HCT116 (cell line): ENCODE results near the gene CD3E. TPM values are rescaled to one million over a fixed set of nuclear protein-coding genes. Genes with fewer than 3 reads are reported as not detected.

ENCODE experiments used
- ATAC-seq: fragments of 200-7000 bp; cut with Tn5 transposase; 2 replicates; pipeline ENCODE4 v1.9.1; 2020; ENCODE audit warnings: mild to moderate bottlenecking, moderate library complexity
- BruUV-seq: library from RNA; stranded (reverse); fragments of 400-500 nt; replicated peaks from 2 replicates; lab custom pipeline; 2021; lab: Mats Ljungman, UMichigan
- CTCF ChIA-PET: fragments of 300-600 bp; sonication (Branson Sonifier 250); formaldehyde crosslinking; loops from one replicate; lab custom pipeline; 2021; ENCODE audit warnings: antibody characterized with exemption; lab: Charles Lee
- POLR2A ChIA-PET: fragments of 300-600, 350-600 bp; sonication (Branson Sonifier 250); formaldehyde crosslinking; loops from one replicate; lab custom pipeline; 2021; ENCODE audit warnings: antibody characterized with exemption; lab: Charles Lee
- RAD21 ChIA-PET, 2 experiments: fragments of 300-600 bp; sonication (Branson Sonifier 250); formaldehyde crosslinking; loops; one replicate each; lab custom pipeline; 2023; ENCODE audit warnings: low total read pairs in 2 of 2; ENCODE audit not compliant: uncharacterized antibody in 2 of 2, unreplicated experiment in 2 of 2, low non-redundant PET in 1 of 2; lab: Charles Lee
- DNase-seq: peaks from one replicate; pipeline ENCODE4 v3.0.0-alpha.2; 2010; ENCODE audit warnings: low read depth, low spot score
- H2AFZ ChIP-seq: fragments of 200-600 bp; shearing (Covaris generic), sonication (generic); 2 replicates; pipeline ENCODE4 v1.6.1; 2017; ENCODE audit warnings: low read depth, mixed run types, mixed read lengths, antibody characterized with exemption, low read length; ENCODE audit not compliant: poor library complexity, severe bottlenecking
- H3K27ac ChIP-seq: 2 replicates; pipeline ENCODE4 v1.5.1; 2012; ENCODE audit warnings: low read depth, low read length
- H3K27me3 ChIP-seq: fragments of 200-600 bp; sonication (generic); 2 replicates; pipeline ENCODE4 v1.6.1; 2016; ENCODE audit warnings: mixed run types, low read length, mixed read lengths; ENCODE audit not compliant: insufficient read depth
- H3K36me3 ChIP-seq, 2 experiments: fragments of 200-500 bp in 1 of 2; fragments of 200-600 bp in 1 of 2; sonication (Bioruptor generic) in 1 of 2; sonication (generic) in 1 of 2; 2 replicates each; pipeline versions ENCODE4 v1.5.1 to v1.6.1; 2014 to 2016; ENCODE audit warnings: low read length in 2 of 2, inconsistent platforms in 1 of 2, mixed read lengths in 1 of 2, mixed run types in 1 of 2; ENCODE audit not compliant: insufficient read depth in 2 of 2, control insufficient read depth in 1 of 2
- H3K4me1 ChIP-seq, 2 experiments: fragments of 200-600 bp in 1 of 2; sonication (generic) in 1 of 2; 2 replicates each; pipeline versions ENCODE4 v1.5.1 to v1.6.1; 2012 to 2017; ENCODE audit warnings: low read length in 2 of 2, inconsistent platforms in 1 of 2, mild to moderate bottlenecking in 1 of 2, mixed read lengths in 1 of 2, mixed run types in 1 of 2, moderate library complexity in 1 of 2; ENCODE audit not compliant: insufficient read depth in 2 of 2, control insufficient read depth in 1 of 2
- H3K4me2 ChIP-seq: fragments of 200-600 bp; sonication (generic); 2 replicates; pipeline ENCODE4 v1.6.1; 2017; ENCODE audit warnings: mixed run types, low read length, mixed read lengths
- H3K4me3 ChIP-seq, 2 experiments: fragments of 200-600 bp in 1 of 2; sonication (generic) in 1 of 2; replicated peaks in 1 of 2; 2 replicates each; pipeline ENCODE4 v1.5.1; 2011 to 2016; ENCODE audit warnings: low read length in 2 of 2, control low read depth in 1 of 2, low read depth in 1 of 2, mild to moderate bottlenecking in 1 of 2, mixed read lengths in 1 of 2, mixed run types in 1 of 2
- H3K79me2 ChIP-seq: fragments of 200-600 bp; sonication (generic); 2 replicates; pipeline ENCODE4 v1.6.1; 2017; ENCODE audit warnings: mild to moderate bottlenecking, mixed run types, low read length, moderate library complexity, mixed read lengths; ENCODE audit not compliant: insufficient read depth
- H3K9ac ChIP-seq: fragments of 200-600 bp; sonication (generic); 2 replicates; pipeline ENCODE4 v1.6.1; 2016; ENCODE audit warnings: low read length, mixed read lengths
- H3K9me2 ChIP-seq: fragments of 200-600 bp; sonication (generic), shearing (Covaris generic); 2 replicates; pipeline ENCODE4 v1.6.1; 2017; ENCODE audit warnings: mixed run types, mild to moderate bottlenecking, moderate library complexity; ENCODE audit not compliant: insufficient read depth
- H3K9me3 ChIP-seq, 2 experiments: fragments of 200-500 bp in 1 of 2; fragments of 200-600 bp in 1 of 2; sonication (Bioruptor generic) in 1 of 2; sonication (generic) in 1 of 2; 2 replicates each; pipeline ENCODE4 v1.6.1; 2014 to 2017; ENCODE audit warnings: low read length in 2 of 2, mixed read lengths in 2 of 2, inconsistent platforms in 1 of 2, low read depth in 1 of 2, mild to moderate bottlenecking in 1 of 2, mixed run types in 1 of 2, moderate library complexity in 1 of 2; ENCODE audit not compliant: control insufficient read depth in 1 of 2, insufficient read depth in 1 of 2
- H4K20me1 ChIP-seq: fragments of 200-600 bp; sonication (generic), shearing (Covaris generic); 2 replicates; pipeline ENCODE4 v1.6.1; 2017; ENCODE audit warnings: mixed run types, mild to moderate bottlenecking, moderate library complexity; ENCODE audit not compliant: insufficient read depth
- CBX3 ChIP-seq: IDR thresholded peaks from 2 replicates; pipeline ENCODE4 v1.6.1; 2012; ENCODE audit warnings: low read depth
- EGR1 ChIP-seq: IDR thresholded peaks from 2 replicates; pipeline ENCODE4 v1.6.1; 2012; ENCODE audit warnings: low read depth
- EZH2 ChIP-seq: fragments of 200-600 bp; sonication (generic); IDR thresholded peaks from 2 replicates; pipeline ENCODE4 v1.6.1; 2017; ENCODE audit warnings: antibody characterized with exemption, mixed run types
- FOSL1 ChIP-seq: IDR thresholded peaks from 2 replicates; pipeline ENCODE4 v1.6.1; 2012; ENCODE audit warnings: low read depth
- POLR2A ChIP-seq: IDR thresholded peaks from 2 replicates; pipeline ENCODE4 v1.7.0; 2011; ENCODE audit warnings: borderline replicate concordance; ENCODE audit not compliant: insufficient read depth, insufficient read length; ENCODE audit errors: extremely low read depth
- POLR2AphosphoS5 ChIP-seq: IDR thresholded peaks from 2 replicates; pipeline ENCODE4 v1.6.1; 2011; ENCODE audit warnings: mild to moderate bottlenecking, low read depth, low read length, moderate library complexity
- SIN3A ChIP-seq: IDR thresholded peaks from 2 replicates; pipeline ENCODE4 v1.6.1; 2012; ENCODE audit warnings: low read depth
- TCF7L2 ChIP-seq: IDR thresholded peaks from 2 replicates; pipeline ENCODE4 v1.7.0; 2011; ENCODE audit warnings: borderline replicate concordance, inconsistent platforms; ENCODE audit not compliant: insufficient read depth, insufficient read length; ENCODE audit errors: extremely low read depth
- ZFX ChIP-seq: fragments of 450-650 bp; IDR thresholded peaks from 2 replicates; pipeline ENCODE4 v1.6.1; 2017
- intact Hi-C: fragments of 100-400 bp; cut with micrococcal nuclease; formaldehyde crosslinking; loops from 2 replicates; pipeline ENCODE4 v1.10.0; 2022
- total RNA-seq: library from RNA; stranded (reverse); gene quantifications from one replicate; pipeline ENCODE4 v1.2.1, GENCODE V29; 2021; ENCODE audit not compliant: unreplicated experiment
- TF ChIP-seq, protein P1 (sequence below), 3 experiments: fragments of 200-600 bp in 1 of 3; sonication (generic) in 1 of 3; IDR thresholded peaks in 2 of 3; conservative IDR thresholded peaks in 1 of 3; 2 replicates each; pipeline ENCODE4 v1.5.1; 2012 to 2017; ENCODE audit warnings: low read depth in 2 of 3, low read length in 2 of 3, antibody characterized with exemption in 1 of 3, borderline replicate concordance in 1 of 3, control low read depth in 1 of 3, mild to moderate bottlenecking in 1 of 3, mixed read lengths in 1 of 3, mixed run types in 1 of 3, moderate library complexity in 1 of 3; ENCODE audit not compliant: insufficient read depth in 1 of 3
- TF ChIP-seq, protein P2 (sequence below): IDR thresholded peaks from 2 replicates; pipeline ENCODE4 v1.6.1; 2012
- TF ChIP-seq, protein P3 (sequence below): IDR thresholded peaks from 2 replicates; pipeline ENCODE4 v1.6.1; 2012; ENCODE audit warnings: low read depth

CD3E gene
- total RNA-seq, 1 experiment from 2014 or later = 0.79 TPM

DNA sequence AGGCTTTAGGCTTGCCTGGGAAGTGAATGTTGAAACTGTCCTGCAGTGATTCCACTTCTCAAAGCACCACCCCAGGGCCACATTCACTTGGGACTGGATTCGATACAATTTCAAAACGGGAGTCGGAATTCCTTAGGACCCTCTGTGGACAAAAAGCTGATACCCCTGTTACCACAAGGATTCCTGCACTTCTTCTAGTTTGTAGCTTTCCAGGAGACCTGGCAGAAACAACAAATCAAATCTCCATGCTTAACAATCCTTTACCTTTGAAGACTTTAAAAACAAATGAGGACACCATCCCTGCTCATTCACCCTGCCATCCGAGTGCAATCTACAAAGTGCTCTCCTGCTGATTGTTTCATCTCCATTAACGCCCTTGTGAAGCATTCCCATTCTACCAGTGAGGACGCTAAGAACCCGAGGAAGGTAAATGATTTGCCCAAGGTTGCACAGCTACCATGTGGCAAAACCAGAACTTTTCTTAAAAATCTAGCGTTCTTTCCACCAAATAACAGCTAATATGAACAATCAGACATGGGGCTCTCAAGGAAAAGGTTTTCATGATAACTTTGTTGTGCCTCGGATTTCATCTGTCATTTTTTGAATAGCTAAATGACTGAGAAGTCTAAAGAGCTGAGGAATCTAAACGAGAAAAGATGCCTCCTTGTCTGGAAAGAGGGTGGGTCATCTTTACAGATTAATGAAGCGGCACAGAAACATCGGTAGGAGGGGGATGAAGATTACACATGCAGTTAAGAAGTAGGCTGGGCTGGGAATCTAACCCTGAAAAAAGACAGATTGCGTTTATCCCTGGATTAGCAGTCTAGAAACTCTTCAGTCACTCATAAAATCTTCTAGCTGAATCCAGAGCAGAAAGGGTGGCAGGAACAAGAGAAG lies 39.7 kb upstream of the CD3E start (continued):
- TF ChIP-seq TCF7L2 (no peak), SIN3A (no peak), POLR2A (no peak), POLR2AphosphoS5 (no peak), FOSL1 (no peak), ZFX (no peak), EZH2 (no peak)
- TF ChIP-seq, protein P1, sequence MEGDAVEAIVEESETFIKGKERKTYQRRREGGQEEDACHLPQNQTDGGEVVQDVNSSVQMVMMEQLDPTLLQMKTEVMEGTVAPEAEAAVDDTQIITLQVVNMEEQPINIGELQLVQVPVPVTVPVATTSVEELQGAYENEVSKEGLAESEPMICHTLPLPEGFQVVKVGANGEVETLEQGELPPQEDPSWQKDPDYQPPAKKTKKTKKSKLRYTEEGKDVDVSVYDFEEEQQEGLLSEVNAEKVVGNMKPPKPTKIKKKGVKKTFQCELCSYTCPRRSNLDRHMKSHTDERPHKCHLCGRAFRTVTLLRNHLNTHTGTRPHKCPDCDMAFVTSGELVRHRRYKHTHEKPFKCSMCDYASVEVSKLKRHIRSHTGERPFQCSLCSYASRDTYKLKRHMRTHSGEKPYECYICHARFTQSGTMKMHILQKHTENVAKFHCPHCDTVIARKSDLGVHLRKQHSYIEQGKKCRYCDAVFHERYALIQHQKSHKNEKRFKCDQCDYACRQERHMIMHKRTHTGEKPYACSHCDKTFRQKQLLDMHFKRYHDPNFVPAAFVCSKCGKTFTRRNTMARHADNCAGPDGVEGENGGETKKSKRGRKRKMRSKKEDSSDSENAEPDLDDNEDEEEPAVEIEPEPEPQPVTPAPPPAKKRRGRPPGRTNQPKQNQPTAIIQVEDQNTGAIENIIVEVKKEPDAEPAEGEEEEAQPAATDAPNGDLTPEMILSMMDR (IDR thresholded peaks at IDR 0.05 in 2 of 3, conservative IDR thresholded peaks at IDR 0.05 in 1 of 3; ENCODE audit: borderline replicate concordance in 1 of 3, insufficient read depth in 1 of 3, low read depth in 2 of 3, low read length in 2 of 3) = no peak
- TF ChIP-seq, protein P2, sequence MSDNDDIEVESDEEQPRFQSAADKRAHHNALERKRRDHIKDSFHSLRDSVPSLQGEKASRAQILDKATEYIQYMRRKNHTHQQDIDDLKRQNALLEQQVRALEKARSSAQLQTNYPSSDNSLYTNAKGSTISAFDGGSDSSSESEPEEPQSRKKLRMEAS = no peak
- TF ChIP-seq, all 23 proteins: peak for 0

DNA sequence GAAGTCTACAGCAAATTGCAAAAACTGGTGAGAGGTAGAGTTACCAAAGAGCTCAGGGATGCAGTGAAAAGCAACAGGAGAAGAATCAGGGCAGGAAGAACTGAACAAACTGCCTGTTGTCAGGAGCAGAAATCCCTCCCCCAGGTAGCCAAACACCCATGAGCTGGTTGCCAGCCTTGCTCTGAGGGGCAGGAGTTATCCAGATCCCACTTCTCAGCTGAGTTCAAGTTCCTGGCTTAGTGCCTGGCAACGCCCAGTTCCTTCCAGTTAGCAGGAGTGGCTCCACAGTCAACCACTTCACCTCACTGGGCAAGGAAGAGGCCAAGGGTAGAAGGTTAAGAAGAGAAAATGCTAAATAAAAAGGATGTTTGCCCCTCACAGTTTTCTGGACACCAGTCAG lies 38.6 kb upstream of the CD3E start:
- Histone ChIP-seq H3K9ac (no peak overlapping the region), H3K36me3 (no peaks in the 10 kb centered on the region; a peak in 1 of 4 replicates), H3K4me3 (no peak overlapping the region), H3K9me3 (no peaks in the 10 kb centered on the region), H3K27ac (no peak overlapping the region), H3K79me2 (no peaks in the 10 kb centered on the region), H3K9me2 (no peaks in the 10 kb centered on the region), H3K27me3 (no peaks in the 10 kb centered on the region), H4K20me1 (no peaks in the 10 kb centered on the region), H3K4me1 (peaks cover 14 to 33% of the 10 kb centered on the region in 2 experiments; a peak in 3 of 4 replicates), H2AFZ (peak overlapping the region; percentile 56), H3K4me2 (no peak overlapping the region)
- RAD21 ChIA-PET = no interaction called here
- DNase-seq = no peak
- intact Hi-C loops = no loop called here
- ATAC-seq = no peak
- no TSS peak for BruUV-seq
- POLR2A ChIA-PET = no interaction called here
- CTCF ChIA-PET = interaction anchor here (0.6 to 1.6 kb wide), 4 partner anchors 30 to 141 kb away, joined by 3 to 5 read pairs (median 4); no protein-coding TSS in a partner anchor
- TF ChIP-seq, protein P1 (IDR thresholded peaks at IDR 0.05 in 2 of 3, conservative IDR thresholded peaks at IDR 0.05 in 1 of 3; ENCODE audit: borderline replicate concordance in 1 of 3, insufficient read depth in 1 of 3, low read depth in 2 of 3, low read length in 2 of 3) = no peak
- TF ChIP-seq CBX3 = no peak
- no peak for TF ChIP-seq EGR1
- TF ChIP-seq, protein P3, sequence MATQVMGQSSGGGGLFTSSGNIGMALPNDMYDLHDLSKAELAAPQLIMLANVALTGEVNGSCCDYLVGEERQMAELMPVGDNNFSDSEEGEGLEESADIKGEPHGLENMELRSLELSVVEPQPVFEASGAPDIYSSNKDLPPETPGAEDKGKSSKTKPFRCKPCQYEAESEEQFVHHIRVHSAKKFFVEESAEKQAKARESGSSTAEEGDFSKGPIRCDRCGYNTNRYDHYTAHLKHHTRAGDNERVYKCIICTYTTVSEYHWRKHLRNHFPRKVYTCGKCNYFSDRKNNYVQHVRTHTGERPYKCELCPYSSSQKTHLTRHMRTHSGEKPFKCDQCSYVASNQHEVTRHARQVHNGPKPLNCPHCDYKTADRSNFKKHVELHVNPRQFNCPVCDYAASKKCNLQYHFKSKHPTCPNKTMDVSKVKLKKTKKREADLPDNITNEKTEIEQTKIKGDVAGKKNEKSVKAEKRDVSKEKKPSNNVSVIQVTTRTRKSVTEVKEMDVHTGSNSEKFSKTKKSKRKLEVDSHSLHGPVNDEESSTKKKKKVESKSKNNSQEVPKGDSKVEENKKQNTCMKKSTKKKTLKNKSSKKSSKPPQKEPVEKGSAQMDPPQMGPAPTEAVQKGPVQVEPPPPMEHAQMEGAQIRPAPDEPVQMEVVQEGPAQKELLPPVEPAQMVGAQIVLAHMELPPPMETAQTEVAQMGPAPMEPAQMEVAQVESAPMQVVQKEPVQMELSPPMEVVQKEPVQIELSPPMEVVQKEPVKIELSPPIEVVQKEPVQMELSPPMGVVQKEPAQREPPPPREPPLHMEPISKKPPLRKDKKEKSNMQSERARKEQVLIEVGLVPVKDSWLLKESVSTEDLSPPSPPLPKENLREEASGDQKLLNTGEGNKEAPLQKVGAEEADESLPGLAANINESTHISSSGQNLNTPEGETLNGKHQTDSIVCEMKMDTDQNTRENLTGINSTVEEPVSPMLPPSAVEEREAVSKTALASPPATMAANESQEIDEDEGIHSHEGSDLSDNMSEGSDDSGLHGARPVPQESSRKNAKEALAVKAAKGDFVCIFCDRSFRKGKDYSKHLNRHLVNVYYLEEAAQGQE = no peak
- TF ChIP-seq POLR2AphosphoS5 = no peak
- TF ChIP-seq TCF7L2 = no peak
